PFSK-1 (cell line): ENCODE measurements around the gene GPR171.

Experiments used
- FOXP2 ChIP-seq: optimal IDR thresholded peaks from 2 replicates; pipeline ENCODE3; 2011; ENCODE audit warnings: borderline replicate concordance, control low read depth, inconsistent platforms; ENCODE audit not compliant: insufficient read depth; ENCODE audit errors: extremely low read length, extremely low read depth
- POLR2AphosphoS5 ChIP-seq: IDR thresholded peaks from 2 replicates; pipeline ENCODE4 v1.6.1; 2012; ENCODE audit warnings: low read depth, mild to moderate bottlenecking, control low read depth, low read length, moderate library complexity
- SIN3A ChIP-seq: IDR thresholded peaks from 2 replicates; pipeline ENCODE4 v1.6.1; 2012; ENCODE audit warnings: mild to moderate bottlenecking, low read length, moderate library complexity, borderline replicate concordance; ENCODE audit not compliant: insufficient read depth
- TAF1 ChIP-seq: IDR thresholded peaks from 2 replicates; pipeline ENCODE4 v1.6.1; 2012; ENCODE audit warnings: low read length, control low read depth, borderline replicate concordance; ENCODE audit not compliant: insufficient read depth
- TF ChIP-seq, protein P1 (sequence below), 2 experiments: IDR thresholded peaks; 2 replicates each; pipeline versions ENCODE4 v1.6.1 to v1.8.0; 2011 to 2012; ENCODE audit warnings: low read depth in 2 of 2, low read length in 2 of 2, control low read depth in 1 of 2, inconsistent platforms in 1 of 2, mild to moderate bottlenecking in 1 of 2, moderate library complexity in 1 of 2; ENCODE audit not compliant: insufficient read depth in 1 of 2

DNA sequence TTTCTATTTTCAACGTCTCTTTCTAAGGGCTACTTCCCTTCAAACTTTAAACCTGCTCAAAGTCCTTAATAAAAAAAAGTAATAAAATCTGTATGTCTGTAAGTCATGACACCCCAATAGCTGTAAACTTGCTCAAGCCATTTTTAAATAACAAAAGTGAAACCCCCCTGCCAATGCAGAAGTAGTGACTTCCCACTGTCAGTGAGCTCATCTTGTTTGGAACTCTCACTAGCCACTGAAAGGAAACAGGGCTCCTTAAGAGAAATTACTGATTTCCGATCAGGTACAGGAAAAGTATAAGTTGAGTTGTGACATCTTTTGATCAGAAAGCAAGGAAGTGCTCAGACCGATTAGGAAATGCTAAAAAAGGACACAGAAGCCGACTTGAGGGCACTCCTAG lies 27.6 kb upstream of the GPR171 start:
- TF ChIP-seq, protein P1, sequence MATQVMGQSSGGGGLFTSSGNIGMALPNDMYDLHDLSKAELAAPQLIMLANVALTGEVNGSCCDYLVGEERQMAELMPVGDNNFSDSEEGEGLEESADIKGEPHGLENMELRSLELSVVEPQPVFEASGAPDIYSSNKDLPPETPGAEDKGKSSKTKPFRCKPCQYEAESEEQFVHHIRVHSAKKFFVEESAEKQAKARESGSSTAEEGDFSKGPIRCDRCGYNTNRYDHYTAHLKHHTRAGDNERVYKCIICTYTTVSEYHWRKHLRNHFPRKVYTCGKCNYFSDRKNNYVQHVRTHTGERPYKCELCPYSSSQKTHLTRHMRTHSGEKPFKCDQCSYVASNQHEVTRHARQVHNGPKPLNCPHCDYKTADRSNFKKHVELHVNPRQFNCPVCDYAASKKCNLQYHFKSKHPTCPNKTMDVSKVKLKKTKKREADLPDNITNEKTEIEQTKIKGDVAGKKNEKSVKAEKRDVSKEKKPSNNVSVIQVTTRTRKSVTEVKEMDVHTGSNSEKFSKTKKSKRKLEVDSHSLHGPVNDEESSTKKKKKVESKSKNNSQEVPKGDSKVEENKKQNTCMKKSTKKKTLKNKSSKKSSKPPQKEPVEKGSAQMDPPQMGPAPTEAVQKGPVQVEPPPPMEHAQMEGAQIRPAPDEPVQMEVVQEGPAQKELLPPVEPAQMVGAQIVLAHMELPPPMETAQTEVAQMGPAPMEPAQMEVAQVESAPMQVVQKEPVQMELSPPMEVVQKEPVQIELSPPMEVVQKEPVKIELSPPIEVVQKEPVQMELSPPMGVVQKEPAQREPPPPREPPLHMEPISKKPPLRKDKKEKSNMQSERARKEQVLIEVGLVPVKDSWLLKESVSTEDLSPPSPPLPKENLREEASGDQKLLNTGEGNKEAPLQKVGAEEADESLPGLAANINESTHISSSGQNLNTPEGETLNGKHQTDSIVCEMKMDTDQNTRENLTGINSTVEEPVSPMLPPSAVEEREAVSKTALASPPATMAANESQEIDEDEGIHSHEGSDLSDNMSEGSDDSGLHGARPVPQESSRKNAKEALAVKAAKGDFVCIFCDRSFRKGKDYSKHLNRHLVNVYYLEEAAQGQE (IDR thresholded peaks at IDR 0.05; ENCODE audit: insufficient read depth in 1 of 2, low read depth in 2 of 2, low read length in 2 of 2): no peak
- TF ChIP-seq TAF1 (no peak), SIN3A (no peak), POLR2AphosphoS5 (no peak), FOXP2 (no peak)
